Stimulated activated CD4-positive, alpha-beta T cell treated with anti-CD3 and anti-CD28 coated beads, TNF-alpha, amount 100 ng/mL, for 24 hours (primary cell): Measurements from ENCODE around the gene CR2.
"Not testable (repeated sequence)": the region's sequence is repeated elsewhere in the genome, so short reads cannot be mapped to it uniquely, and the experiment has no call there.

ENCODE experiments used
- DNase-seq, 3 experiments: peaks; one replicate each; pipeline ENCODE4 v3.0.0-alpha.2; 2020; ENCODE audit warnings: low read depth in 3 of 3

The CR2 gene

DNA sequence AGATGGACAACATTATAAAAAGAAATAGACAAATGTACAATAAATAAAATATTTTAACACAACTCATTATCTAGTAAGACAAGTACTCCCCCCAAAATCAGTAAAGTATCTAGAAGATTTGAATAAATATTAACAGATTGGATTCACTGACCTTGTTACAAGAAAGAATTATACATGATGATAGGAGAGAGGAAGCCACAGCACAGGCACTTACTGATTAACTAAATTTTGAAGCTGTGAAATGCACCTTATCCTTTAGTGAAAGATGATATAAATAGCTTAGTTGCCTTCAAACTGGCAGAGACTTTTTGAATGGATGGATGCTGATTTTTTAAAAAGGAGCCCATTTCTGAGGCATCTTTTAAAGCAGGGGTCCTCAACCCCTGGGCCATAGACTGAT is 50.3 kb downstream of the CR2 start:
- no peak for DNase-seq

DNA sequence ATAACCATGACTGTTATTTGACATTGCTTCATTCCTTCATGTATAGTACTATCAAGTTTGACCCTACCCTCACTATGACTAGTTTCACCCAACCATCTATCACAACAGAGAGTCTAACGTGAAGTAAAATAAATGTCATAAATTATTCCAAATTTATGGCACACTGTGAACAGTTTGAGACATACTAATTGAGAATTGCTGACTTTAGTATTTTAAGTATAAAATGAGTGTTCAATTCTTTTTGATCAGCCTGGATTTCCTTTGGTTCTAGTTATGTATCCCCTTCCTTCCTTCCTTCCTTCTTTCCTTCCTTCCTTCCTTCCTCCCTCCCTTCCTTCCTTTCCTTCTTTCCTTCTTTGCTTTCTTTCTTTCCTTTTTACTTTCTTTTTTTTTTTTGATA is 56.3 kb downstream of the CR2 start:
- DNase-seq, result no peak

GRCh38 chr1:207514890-207515289 is 60.8 kb downstream of the CR2 start:
- DNase-seq, result no peak

DNA sequence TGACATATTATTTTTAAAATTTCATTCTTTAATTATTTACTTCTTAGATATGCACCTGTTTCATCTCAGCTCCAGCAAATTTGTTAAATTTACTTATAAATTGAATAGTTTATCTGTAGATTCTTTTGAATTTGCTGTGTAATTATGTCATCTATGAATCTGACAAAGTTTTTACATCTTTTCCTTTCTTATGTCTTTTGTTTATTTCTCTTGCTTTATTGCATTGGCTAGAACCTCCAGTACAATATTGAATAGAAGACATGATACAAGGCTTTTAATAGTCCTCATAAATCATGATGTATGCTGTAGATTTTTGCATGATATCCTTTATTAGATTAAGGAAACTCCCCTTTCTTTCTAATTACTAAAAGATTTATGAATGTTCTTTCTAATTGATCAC is 62.6 kb downstream of the CR2 start:
- no peak for DNase-seq

GRCh38 chr1:207518608-207519236 is 64.6 kb downstream of the CR2 start:
- no peak for DNase-seq

GRCh38 chr1:207519505-207520399 is 65.6 kb downstream of the CR2 start:
- no peak for DNase-seq

DNA sequence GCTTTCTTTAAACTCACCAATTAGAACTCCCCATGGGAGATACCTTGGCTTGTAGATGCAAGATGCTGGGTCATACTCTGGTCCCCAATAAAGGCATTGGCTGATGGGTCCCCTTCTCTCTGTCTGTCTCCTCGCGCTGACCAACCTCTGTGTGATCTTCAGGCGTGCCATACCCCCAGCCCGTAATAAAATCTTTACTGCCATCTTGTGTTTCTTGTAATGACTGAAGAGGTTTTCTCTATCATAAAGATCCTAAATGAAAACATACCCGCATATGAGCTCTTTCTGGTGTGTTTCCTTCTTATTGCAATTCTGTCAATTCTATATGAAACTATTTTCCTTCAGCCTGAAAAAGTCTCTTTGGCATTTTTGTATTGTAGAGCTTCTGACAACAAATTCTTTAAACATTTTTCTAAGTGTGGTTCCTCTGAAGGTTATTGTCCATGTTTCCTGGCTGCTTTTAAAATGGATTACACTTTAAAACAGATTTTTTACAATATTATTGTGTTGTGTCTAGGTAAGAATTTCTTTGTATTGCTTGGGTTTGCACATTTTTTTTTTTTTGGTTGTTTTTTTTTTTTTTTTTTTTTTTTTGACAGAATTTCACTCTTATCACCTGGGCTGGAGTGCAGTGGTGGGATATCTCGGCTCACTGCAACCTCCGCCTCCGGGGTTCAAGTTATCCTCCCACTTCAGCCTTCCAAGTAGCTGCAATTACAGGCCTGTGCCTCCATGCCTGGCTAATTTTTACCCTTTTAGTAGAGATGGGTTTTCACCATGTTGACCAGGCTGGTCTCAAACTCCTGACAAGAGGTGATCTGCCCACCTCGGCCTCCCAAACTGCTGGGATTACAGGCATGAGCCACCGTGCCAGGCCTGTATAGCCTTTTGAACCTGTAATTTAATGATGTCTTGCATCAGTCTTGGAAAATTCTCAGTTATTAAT is 66.5 kb downstream of the CR2 start:
- DNase-seq, result not testable (repeated sequence)

DNA sequence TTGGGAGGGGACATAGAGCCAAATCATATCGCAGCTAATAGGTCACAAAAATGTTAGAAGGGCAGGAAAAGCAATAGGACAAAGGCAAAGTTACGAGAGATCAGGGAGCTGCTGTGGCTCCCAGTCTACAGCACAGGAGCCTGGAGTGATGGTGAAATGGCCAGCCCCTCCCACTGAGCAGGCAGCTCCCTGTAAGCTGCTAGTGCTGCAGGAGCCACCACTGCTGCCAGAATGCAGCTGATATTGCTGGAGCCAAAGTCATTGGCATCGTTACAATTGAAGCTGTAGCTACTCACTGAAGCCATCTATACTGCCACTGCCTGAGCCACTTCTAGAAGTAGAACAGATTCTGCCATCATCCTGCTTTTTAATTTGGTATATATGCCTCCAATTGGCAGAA is 71.1 kb downstream of the CR2 start:
- not testable (repeated sequence) for DNase-seq

DNA sequence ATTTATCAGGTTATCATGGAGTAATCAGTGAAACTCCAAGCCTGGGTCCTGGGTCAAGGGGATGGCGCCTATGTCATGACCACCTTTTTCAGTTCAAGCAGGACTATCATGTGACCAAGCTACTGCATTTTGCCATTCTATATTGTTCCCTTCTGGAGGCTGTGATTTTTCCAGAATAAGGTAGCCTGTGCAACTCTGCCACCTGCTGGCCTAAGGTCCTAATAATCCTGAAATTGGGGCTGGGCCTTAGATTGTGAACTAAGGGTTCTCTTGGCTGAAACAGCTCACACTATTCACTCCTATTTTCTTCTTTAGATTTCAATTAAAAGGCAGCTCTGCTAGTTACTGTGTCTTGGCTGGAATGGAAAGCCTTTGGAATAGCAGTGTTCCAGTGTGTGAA is 74.3 kb downstream of the CR2 start:
- not testable (repeated sequence) for DNase-seq

- DNase-seq, result not testable (repeated sequence)
Measured at GRCh38 chr1:207536263-207536662, 82.1 kb downstream of the CR2 start.
